BE2C (cell line): ENCODE results near the gene SH3GL2.

Experiments used
- DNase-seq: peaks from one replicate; pipeline ENCODE4 v3.0.0-alpha.2; 2020
- H3K27me3 ChIP-seq: fragments of 250-450 bp; sonication (Bioruptor Pico); 2 replicates; pipeline ENCODE4 v1.5.1; 2020; ENCODE audit warnings: mild to moderate bottlenecking
- H3K36me3 ChIP-seq: fragments of 250-450 bp; sonication (Bioruptor Pico); 2 replicates; pipeline ENCODE4 v1.5.1; 2020; ENCODE audit warnings: mild to moderate bottlenecking
- H3K4me1 ChIP-seq: fragments of 250-450 bp; sonication (Bioruptor Pico); 2 replicates; pipeline ENCODE4 v1.5.1; 2020
- H3K4me3 ChIP-seq: 2 replicates; pipeline ENCODE4 v1.5.1; 2011; ENCODE audit warnings: low read depth, low read length
- H3K9me3 ChIP-seq: fragments of 250-450 bp; sonication (Bioruptor Pico); 2 replicates; pipeline ENCODE4 v1.5.1; 2020
- CTCF ChIP-seq: IDR thresholded peaks from 2 replicates; pipeline ENCODE4 v1.5.1; 2012; ENCODE audit warnings: mild to moderate bottlenecking, low read depth, low read length

The SH3GL2 gene

GRCh38 chr9:17725399-17726010, 146.6 kb downstream of the SH3GL2 start:
- no peaks in the 10 kb centered on the region for H3K27me3 ChIP-seq
- TF ChIP-seq CTCF, result no peak
- H3K36me3 ChIP-seq, result no peaks in the 10 kb centered on the region
- no peak overlapping the region for H3K4me3 ChIP-seq
- H3K4me1 ChIP-seq, result no peaks in the 10 kb centered on the region
- no peak for DNase-seq
- H3K9me3 ChIP-seq, result no peaks in the 10 kb centered on the region

- Histone ChIP-seq H3K27me3 (no peaks in the 10 kb centered on the region), H3K4me3 (no peak overlapping the region), H3K4me1 (no peaks in the 10 kb centered on the region), H3K9me3 (no peaks in the 10 kb centered on the region), H3K36me3 (no peaks in the 10 kb centered on the region)
- no peak for DNase-seq
- TF ChIP-seq CTCF, result no peak
These were observed 147.4 kb downstream of the SH3GL2 start for GRCh38 chr9:17726298-17726697.

- Histone ChIP-seq H3K4me1 (no peaks in the 10 kb centered on the region), H3K36me3 (no peaks in the 10 kb centered on the region), H3K4me3 (no peak overlapping the region), H3K27me3 (no peaks in the 10 kb centered on the region), H3K9me3 (no peaks in the 10 kb centered on the region)
- no peak for DNase-seq
- no peak for TF ChIP-seq CTCF
These were observed 152.0 kb downstream of the SH3GL2 start for GRCh38 chr9:17730899-17731298.

GRCh38 chr9:17731308-17731707, 152.4 kb downstream of the SH3GL2 start:
- Histone ChIP-seq H3K36me3 (no peaks in the 10 kb centered on the region), H3K9me3 (no peaks in the 10 kb centered on the region), H3K27me3 (no peaks in the 10 kb centered on the region), H3K4me3 (no peak overlapping the region), H3K4me1 (no peaks in the 10 kb centered on the region)
- TF ChIP-seq CTCF, result no peak
- DNase-seq, result no peak

- Histone ChIP-seq H3K27me3 (no peaks in the 10 kb centered on the region), H3K36me3 (no peaks in the 10 kb centered on the region), H3K4me3 (no peak overlapping the region), H3K4me1 (no peaks in the 10 kb centered on the region), H3K9me3 (no peaks in the 10 kb centered on the region)
- no peak for DNase-seq
- TF ChIP-seq CTCF, result no peak
These were observed 155.8 kb downstream of the SH3GL2 start for GRCh38 chr9:17734674-17735073.

- DNase-seq, result no peak
- Histone ChIP-seq H3K36me3 (no peaks in the 10 kb centered on the region), H3K27me3 (no peaks in the 10 kb centered on the region), H3K4me3 (no peak overlapping the region), H3K9me3 (no peaks in the 10 kb centered on the region), H3K4me1 (no peaks in the 10 kb centered on the region)
- no peak for TF ChIP-seq CTCF
These were observed 157.0 kb downstream of the SH3GL2 start for GRCh38 chr9:17735859-17736258.
